Measurements from ENCODE around the gene HOXA4. TPM values are rescaled to one million over a fixed set of nuclear protein-coding genes. Genes with fewer than 3 reads are reported as not detected.

Gene HOXA4
- total RNA-seq, result under 1 TPM; 0.17 to 0.53 TPM

GRCh38 chr7:27130540-27131389 is at the start of gene HOXA4:
Gene HOXA4, minus strand, starts transcription at chr7:27130757. Its CDS starts 24 bp downstream, at chr7:27130733.
- ATAC-seq (ENCODE audit: low read depth) (peak; percentile 93), DNase-seq (peak; percentile 83)
- no peaks in the 10 kb centered on the region for H3K9me3 Mint-ChIP-seq
- H3K27me3 Mint-ChIP-seq, result peaks cover 49% of the 10 kb centered on the region
- H3K4me1 Mint-ChIP-seq, result peaks cover 14% of the 10 kb centered on the region
- H3K4me3 Mint-ChIP-seq, result peak within 1 kb of the TSS; percentile 64
- H3K36me3 Mint-ChIP-seq, result no peaks in the 10 kb centered on the region
- no peak within 1 kb of the TSS for H3K27ac Mint-ChIP-seq
- POLR2A ChIA-PET, result interaction anchor here (0.7 to 1.0 kb wide), 2 partner anchors 32 to 34 kb away, joined by 3 read pairs; no protein-coding TSS in a partner anchor

DNA sequence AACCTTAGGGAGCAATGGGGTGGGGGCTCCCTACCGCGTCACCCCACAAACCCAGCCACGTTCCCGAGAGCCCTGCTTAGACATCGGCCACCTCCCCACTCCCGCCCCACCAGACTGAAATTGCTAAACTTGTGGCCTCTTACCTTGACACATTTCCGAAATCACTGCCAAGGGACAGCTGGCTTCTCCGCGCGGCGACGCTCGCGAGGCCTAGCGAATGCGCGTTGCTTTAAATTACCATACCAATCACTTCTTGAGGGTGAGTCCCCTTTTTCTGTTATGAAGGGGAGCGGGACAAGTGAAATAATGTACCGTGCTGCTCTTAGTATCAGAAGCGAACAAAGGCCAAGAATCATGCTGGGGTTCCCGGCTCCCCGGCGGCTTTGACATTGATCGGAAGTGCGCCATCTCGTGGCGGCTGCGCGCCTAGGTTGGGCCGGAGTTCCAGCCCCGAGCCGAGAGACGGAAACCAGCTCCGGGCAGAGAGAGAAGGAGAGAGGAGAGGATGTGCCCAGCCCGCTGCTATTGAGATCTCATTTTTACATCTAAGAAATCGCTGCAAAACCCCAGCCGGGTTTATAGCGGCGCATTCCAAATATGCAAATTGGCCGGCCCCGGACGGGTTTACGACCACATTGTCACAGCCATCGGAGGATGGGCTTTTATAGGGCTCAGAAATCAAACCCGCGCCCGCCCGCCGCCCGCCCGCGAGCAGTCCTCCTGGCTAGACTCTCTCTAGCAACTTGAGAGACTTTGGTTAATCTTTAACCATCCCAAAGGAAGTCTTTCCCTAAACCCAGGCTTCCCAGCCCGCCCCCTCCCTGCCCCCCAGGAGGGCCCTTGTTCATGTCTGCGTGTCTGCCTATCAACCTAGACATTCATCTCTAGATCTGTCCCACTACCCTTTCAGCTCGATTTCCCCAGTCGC is 49.2 kb upstream of the HOXA4 start:
- Mint-ChIP-seq H3K9me3 (no peaks in the 10 kb centered on the region), H3K4me1 (peaks cover 6% of the 10 kb centered on the region), H3K27me3 (peaks cover 71% of the 10 kb centered on the region), H3K36me3 (peaks cover 1% of the 10 kb centered on the region), H3K27ac (no peak overlapping the region), H3K4me3 (peak overlapping the region; percentile 68)
- DNase-seq (peak; percentile 77), ATAC-seq (ENCODE audit: low read depth) (peak; percentile 80)
- POLR2A ChIA-PET, result no interaction called here

- Mint-ChIP-seq H3K27ac (no peak overlapping the region), H3K27me3 (peaks cover 71% of the 10 kb centered on the region), H3K36me3 (peaks cover 1% of the 10 kb centered on the region), H3K4me3 (no peak overlapping the region), H3K9me3 (no peaks in the 10 kb centered on the region), H3K4me1 (peaks cover 5% of the 10 kb centered on the region)
- ATAC-seq (ENCODE audit: low read depth) (no peak), DNase-seq (no peak)
- POLR2A ChIA-PET, result no interaction called here
Observed at GRCh38 chr7:27179030-27179429, 48.5 kb upstream of the HOXA4 start.

DNA sequence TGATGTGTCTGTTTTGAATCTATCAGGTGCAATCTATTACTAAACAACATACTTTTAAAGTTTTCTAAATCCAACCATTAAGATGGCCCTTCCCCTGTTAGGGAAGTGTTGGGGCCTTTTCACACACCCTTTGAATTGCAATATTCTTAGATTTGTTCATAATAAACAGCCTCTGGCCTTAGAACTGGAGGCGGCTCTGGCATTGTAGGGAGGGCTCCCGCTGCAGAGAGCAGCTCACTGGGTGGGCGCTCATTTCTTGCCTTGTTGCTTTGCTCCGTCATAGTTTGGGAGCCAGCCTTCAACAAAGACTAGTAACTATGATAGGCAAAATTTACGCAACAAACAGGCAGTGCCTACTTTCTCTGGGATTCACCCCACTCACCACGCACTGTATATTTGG is 47.8 kb upstream of the HOXA4 start:
- peaks cover 1% of the 10 kb centered on the region for H3K36me3 Mint-ChIP-seq

GRCh38 chr7:27177795-27178320 is 47.3 kb upstream of the HOXA4 start:
- peaks cover 1% of the 10 kb centered on the region for H3K36me3 Mint-ChIP-seq
- ATAC-seq (ENCODE audit: low read depth), result no peak
- POLR2A ChIA-PET, result no interaction called here
- H3K27me3 Mint-ChIP-seq, result peaks cover 62% of the 10 kb centered on the region
- no peak overlapping the region for H3K4me3 Mint-ChIP-seq
- no peak for DNase-seq
- no peaks in the 10 kb centered on the region for H3K9me3 Mint-ChIP-seq
- peaks cover 5% of the 10 kb centered on the region for H3K4me1 Mint-ChIP-seq
- no peak overlapping the region for H3K27ac Mint-ChIP-seq

More for the DNA sequence above, 47.8 kb upstream of the HOXA4 start:
- POLR2A ChIA-PET, result no interaction called here
- Mint-ChIP-seq H3K4me1 (peaks cover 5% of the 10 kb centered on the region), H3K27me3 (peaks cover 66% of the 10 kb centered on the region), H3K9me3 (no peaks in the 10 kb centered on the region), H3K27ac (no peak overlapping the region), H3K4me3 (no peak overlapping the region)
- no peak for ATAC-seq (ENCODE audit: low read depth)
- DNase-seq, result no peak

GRCh38 chr7:27176962-27177794 is 46.6 kb upstream of the HOXA4 start:
- Mint-ChIP-seq H3K4me1 (peaks cover 8% of the 10 kb centered on the region), H3K27ac (no peak overlapping the region), H3K4me3 (no peak overlapping the region), H3K27me3 (peaks cover 62% of the 10 kb centered on the region), H3K9me3 (no peaks in the 10 kb centered on the region), H3K36me3 (peaks cover 1% of the 10 kb centered on the region)
- DNase-seq (peak; percentile 15), ATAC-seq (ENCODE audit: low read depth) (no peak)
- POLR2A ChIA-PET, result interaction anchor here (0.5 to 0.7 kb wide), 2 partner anchors 14 to 1321 kb away, joined by 3 to 5 read pairs; no protein-coding TSS in a partner anchor

- no peak for ATAC-seq (ENCODE audit: low read depth)
- Mint-ChIP-seq H3K9me3 (no peaks in the 10 kb centered on the region), H3K4me3 (no peak overlapping the region), H3K27me3 (peaks cover 64% of the 10 kb centered on the region), H3K36me3 (peaks cover 1% of the 10 kb centered on the region), H3K27ac (no peak overlapping the region), H3K4me1 (peaks cover 11% of the 10 kb centered on the region)
- POLR2A ChIA-PET, result interaction anchor here (0.5 kb wide), 1 partner anchor 1320 kb away, joined by 5 read pairs; no protein-coding TSS in a partner anchor
- peak; percentile 17 for DNase-seq
Observed at GRCh38 chr7:27176524-27176845, 45.9 kb upstream of the HOXA4 start.

DNA sequence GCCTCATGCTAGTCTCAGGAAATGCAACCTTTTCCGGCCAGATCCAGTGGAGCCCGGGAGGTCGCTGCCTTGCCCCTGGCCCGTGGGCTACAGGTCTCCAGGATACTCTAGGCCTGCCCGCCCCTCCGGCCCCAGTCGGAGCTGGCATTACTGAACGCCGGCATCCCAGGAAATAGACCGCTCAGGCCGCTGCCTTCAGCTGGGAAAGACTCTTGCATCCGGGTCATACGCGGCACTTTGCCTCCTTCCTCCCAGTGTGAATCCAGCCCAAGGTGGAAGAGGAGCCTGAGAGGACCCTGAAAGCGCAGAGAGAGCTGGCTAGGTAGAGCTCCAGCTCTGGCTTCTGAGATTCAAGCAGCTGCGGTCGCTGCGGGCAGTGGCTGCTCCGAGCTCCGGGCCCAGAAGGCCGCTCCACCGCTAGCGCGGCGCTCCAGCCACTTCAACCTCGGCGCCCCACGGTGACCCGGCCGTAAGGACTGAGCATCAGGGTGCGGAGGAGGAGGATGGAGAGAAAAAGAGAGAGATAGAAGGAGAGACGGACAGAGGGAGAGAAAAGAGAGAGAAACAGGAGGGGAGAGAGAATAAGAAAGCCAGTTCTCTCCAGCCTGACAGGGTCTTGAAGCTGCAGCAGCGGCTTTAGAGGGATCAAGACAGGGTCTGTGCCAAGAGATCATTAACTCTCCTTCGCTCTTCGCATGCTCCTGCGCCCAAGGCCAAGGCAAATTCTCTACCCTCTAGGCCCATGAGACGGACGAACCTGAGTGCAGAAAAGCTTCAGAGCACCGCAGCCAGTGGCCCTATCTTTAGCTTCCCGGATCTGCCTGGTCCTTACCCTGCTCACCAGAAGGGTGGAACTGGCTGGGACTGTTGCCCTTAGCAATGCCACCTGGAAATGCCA is 45.3 kb upstream of the HOXA4 start:
- Mint-ChIP-seq H3K9me3 (no peaks in the 10 kb centered on the region), H3K27me3 (peaks cover 65% of the 10 kb centered on the region), H3K4me1 (peaks cover 12% of the 10 kb centered on the region), H3K36me3 (peaks cover 1% of the 10 kb centered on the region), H3K27ac (no peak overlapping the region), H3K4me3 (no peak overlapping the region)
- no peak for ATAC-seq (ENCODE audit: low read depth)
- POLR2A ChIA-PET, result no interaction called here
- DNase-seq, result peak; percentile 19

DNA sequence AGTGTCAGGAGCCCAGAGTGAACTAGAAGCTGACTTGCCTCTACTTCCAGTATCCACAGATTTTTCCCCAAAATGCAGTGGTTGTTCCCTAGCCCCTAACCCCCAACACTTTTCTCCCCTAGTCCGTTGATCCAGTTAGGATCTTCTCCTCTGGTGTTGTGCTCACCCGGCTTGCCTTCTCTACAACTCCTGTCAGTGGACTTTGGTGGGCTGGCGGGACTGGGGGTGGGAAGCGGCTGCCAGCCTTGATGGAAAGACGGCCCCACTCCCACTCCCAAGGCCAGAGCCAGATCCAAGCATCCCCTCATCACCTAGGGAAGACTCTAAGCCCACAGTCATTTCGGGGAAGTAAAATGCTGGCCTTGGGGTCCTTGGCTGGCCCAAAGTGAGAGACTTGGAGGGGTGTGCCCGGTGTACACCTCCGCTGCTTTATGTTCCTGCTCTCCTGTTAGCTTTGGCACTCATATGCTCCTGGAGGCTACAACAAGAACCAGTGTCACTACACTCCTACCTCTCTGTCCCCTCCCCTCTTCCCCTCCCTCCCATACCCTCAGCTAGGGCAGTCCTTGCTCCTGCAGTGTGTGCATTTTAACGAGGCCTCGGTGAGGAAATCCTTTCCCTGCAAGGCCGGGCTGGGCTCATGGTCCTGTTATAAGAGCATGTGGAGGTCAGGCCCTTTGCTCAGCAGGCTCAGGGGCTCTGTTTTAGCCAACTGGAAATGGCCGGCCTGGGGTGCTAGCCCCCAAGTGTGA is 44.5 kb upstream of the HOXA4 start:
- H3K9me3 Mint-ChIP-seq, result no peaks in the 10 kb centered on the region
- ATAC-seq (ENCODE audit: low read depth) (no peak), DNase-seq (peak; percentile 10)
- H3K4me1 Mint-ChIP-seq, result peaks cover 12% of the 10 kb centered on the region
- no peak overlapping the region for H3K27ac Mint-ChIP-seq
- H3K4me3 Mint-ChIP-seq, result no peak overlapping the region
- H3K27me3 Mint-ChIP-seq, result peaks cover 70% of the 10 kb centered on the region
- POLR2A ChIA-PET, result no interaction called here
- H3K36me3 Mint-ChIP-seq, result peaks cover 1% of the 10 kb centered on the region

- no peak for ATAC-seq (ENCODE audit: low read depth)
- Mint-ChIP-seq H3K9me3 (no peaks in the 10 kb centered on the region), H3K4me1 (peaks cover 9% of the 10 kb centered on the region), H3K36me3 (no peaks in the 10 kb centered on the region), H3K4me3 (peak within 1 kb of the TSS; percentile 35), H3K27ac (no peak within 1 kb of the TSS), H3K27me3 (peaks cover 66% of the 10 kb centered on the region)
- POLR2A ChIA-PET, result interaction anchor here (0.9 kb wide), 1 partner anchor 13 kb away, joined by 3 read pairs; no protein-coding TSS in a partner anchor
- DNase-seq, result peak; percentile 30
Observed at GRCh38 chr7:27173956-27174873, 43.7 kb upstream of the HOXA4 start, which contains the start of gene HOXA10. Gene HOXA10, minus strand, starts transcription at chr7:27174320. Its CDS starts 14 bp downstream, at chr7:27174306.
